NCI-H1694 treated with DMSO at 0.1 percent for 48 hours (cell line): ENCODE results near the gene LCMT1.
"Not testable (repeated sequence)": the region's sequence is repeated elsewhere in the genome, so short reads cannot be mapped to it uniquely, and the experiment has no call there.

Source experiments
- DNase-seq: peaks from one replicate; lab custom pipeline; 2025; lab: John Stamatoyannopoulos, UW

Gene LCMT1

DNA sequence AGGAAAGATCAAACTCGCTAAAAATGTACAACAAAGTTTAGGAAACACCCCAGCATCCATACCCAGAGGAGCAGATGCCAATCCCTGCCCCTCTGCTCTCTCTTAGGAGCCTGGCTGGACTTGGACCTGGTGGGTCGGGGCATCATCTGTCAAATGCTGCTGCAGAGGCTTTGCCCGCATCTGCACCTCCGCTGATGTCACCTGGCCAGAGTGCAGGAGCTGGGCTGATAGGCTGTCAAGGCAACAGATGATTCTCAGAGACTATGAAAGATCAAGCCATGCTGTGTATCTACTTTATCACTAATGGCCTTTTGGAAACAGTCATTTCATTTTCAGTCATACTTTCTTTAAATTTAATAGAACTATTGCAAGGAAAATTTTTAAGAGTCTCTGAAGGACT lies 15.9 kb upstream of the LCMT1 start:
- DNase-seq = no peak

DNA sequence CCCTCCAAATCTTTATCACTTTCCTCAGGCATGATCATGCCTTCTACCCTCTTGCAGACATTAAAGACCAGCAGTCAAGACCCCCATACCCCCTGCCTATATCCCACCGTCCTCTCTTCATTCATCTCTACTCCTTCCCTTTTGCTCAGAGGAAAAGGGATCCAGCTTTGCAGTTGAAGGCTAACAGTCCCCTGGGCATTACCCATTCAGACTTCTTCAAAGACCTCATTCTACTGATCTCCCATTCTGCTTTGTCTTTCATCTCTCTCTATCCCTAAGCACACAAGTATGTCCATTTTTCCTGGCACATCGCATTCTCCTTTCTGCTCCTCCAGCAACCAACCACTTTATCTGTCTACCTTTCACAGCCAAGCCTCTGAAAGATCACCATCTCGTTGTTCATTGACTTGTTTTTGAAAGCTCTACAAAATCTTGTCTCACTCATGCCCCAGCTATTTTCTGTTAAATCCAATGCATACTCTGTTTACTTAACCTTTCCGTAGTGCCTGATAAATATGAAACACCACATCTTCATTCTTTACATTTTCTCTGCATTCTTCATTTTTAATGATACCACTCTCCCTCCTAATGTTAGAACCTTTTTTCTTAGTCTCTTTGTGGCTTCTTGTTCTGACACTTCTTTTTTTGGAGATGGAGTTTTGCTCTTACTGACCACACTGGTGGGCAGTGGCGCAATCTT lies 14.1 kb upstream of the LCMT1 start:
- DNase-seq = no peak

DNA sequence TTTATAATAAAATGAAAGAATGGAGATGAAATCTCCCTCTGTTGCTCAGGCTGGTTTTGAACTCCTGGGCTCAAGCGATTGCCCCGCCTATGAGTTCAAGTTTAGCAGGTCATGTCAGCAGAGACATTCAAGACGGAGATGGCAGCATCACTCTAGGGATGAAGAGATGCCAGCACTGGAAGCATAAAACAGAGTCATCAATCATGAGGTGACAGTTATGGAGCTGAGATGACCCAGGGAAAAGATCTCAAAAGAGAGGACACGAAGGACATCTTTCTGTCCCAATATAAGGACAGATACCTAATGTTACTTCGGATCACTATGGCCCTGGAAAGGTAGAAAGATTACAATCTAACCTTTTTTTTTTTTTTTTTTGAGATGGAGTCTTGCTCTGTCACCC lies 11.0 kb upstream of the LCMT1 start:
- no peak for DNase-seq

DNA sequence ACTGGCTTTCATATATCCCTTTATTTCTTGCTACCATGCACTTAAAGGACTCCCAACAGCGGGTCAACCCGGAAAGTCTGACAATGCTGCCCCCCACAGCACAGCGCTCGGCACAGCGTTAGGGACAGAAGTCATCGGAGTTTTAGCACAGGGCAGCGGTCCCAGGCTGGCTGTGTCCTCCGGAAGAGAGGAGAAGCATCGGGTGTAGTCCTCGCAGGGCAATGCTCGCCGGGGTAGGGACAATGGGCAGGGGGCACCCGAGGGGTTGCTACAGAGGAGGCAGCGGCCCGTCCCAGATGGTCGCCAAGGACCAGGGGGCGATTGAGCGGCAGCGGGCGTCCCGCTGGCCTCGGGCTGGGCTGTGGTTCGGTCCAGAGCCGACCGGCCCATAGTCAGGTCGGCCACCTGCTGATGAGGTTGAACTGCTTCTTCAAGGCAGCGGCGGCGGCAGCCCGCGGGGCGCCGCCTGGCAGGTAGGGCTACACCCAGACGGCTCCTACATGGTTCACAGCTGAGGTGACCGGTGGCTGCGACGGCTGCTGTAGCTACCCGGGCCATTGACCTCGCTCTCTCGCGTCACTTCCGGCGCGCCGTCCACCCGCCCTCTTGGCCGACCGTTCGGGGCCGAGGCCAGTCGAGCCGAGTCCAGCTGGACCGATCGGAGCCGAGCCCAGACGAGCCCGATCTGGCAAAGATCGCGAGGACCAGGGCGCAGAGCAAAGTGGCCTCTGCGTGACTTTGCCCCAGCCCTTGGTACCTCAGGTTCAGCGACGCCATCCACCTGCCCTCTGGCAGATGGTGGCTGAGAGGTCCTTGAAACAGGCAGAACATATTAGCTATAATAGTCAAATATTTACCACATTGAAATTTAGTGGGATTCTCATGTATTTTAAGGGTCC lies 4.7 kb upstream of the LCMT1 start:
- peak; percentile 9 for DNase-seq

DNA sequence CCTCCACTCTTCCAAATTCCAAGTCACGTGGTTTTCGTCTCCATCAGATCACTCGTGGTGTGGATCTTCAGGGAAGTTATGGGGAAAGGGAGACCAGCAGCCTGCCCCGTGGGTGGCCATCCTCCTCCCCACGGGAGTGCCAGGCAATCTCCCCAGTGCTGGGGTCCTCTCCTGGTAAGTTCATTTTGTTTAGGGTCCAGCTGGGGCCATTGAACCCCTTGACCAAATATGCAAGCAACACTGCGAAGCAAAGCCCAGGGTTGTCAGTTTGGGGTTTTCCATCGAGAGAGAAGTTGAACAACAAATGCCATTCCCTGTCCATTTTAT lies 4.1 kb upstream of the LCMT1 start:
- no peak for DNase-seq

DNA sequence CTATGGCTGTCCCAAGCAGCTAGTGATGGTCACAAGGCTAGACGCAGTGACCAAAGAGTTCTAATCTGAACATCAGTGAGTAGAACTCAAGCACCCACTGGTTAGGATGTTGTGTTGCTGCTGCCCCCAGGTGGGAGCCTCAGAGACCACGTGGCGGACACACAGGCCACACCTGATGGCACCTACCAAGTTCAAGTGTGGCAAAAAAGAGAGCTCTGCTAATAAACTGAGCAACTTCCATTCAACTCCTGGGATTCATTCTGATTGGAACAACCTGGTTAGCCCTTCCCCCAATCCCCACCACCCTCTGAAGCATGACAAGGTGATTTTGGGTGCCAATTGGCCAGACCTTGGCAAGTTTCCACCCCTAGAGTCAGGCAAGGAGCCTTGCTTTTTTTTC lies 3.5 kb upstream of the LCMT1 start:
- no peak for DNase-seq

DNA sequence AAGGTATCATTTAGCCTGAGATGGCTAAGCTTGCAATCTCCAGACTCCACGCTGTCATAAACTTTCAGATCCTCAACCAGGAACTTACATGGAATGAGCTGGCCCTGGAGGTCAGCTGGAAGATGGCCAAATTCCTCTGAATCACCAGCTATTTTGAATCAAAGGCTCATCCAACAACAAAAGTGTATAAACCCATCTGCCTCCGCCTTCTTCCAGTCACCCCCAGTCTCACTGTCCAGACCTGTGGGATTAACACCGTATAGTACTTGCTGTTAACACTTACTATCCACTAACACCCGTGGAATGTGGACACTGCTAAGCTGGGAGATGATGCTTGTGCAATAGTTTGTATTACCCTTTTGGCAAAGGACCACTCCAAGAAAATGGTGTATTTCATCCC lies 1.9 kb upstream of the LCMT1 start:
- DNase-seq = no peak

DNA sequence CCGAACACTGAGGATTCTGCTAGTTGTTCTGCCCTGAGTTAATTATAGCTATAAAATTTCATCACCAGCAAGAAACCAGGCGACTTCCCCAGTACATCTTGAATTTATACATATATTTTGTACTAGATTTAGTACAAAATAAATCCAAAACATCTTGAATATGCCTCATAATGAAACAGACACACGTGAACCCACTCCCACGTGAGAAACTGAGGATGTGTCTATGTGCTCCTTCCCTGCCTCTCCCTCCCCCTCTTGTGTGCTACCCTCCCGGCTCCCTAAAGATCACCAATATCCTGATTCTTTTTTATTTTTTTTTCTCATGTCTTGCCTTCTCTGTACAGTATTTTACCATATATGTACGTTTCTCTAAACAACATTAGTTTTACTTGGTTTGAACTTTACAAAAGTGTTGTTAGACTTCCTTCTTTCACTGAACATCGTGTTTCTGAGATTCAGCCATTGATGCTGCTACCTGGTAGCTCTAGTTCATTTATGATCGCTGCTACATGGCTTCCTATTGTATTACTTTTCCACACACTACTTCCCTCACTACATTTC lies 1.1 kb upstream of the LCMT1 start:
- DNase-seq = no peak

DNA sequence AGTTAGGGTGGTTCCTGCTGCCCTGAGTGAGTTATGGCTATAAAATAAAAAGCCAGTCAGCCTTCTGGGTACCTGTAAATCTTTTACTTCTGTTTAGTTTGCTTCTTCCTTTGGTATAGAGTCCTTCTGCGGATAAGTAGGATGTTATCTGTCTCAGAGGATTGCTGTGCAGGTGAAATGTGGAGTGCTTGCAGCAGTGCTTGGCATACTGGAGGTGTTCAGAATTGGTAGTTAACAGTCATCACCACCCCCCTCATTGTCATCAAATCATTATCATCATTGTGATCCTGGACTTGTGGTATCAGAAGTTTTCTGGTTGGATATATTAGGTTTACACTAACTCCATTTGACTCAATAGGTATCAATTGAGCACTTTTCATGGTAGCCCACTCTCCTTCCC lies 2.6 kb downstream of the LCMT1 start:
- no peak for DNase-seq

DNA sequence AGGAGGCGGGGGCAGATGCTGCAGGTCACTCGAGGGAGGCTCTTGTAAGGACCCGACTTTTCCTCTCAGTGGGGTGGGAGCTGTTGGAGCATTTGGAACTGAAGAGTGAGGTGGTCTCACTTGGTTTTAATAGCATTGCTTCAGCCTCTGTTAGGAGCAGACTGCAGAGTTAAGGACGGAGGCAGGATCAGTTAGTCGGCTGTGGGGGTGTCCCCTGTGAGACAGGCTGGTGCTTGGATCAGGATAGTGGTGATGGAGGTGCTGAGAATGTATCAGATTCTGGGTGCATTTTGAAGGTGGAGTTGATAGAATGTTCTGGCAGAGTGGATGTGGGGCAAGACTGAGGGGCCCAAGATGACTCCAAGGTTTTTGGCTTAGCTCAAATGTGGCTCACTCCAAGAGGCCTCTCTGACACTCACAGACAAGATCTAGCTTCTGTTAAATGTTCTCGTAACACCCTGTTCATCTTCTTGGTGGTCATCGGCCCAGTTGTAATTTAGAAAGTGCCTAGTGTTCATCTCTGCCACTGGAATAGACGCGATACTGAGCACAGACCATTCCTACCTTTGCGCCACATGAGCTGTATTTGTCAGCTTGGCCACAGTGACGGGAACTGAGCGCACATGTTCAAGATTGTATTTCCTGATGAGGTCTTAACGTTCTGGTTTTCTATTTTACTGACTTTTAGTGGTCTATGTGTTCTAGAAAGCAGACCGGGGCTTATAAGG lies 7.5 kb downstream of the LCMT1 start:
- DNase-seq = no peak

DNA sequence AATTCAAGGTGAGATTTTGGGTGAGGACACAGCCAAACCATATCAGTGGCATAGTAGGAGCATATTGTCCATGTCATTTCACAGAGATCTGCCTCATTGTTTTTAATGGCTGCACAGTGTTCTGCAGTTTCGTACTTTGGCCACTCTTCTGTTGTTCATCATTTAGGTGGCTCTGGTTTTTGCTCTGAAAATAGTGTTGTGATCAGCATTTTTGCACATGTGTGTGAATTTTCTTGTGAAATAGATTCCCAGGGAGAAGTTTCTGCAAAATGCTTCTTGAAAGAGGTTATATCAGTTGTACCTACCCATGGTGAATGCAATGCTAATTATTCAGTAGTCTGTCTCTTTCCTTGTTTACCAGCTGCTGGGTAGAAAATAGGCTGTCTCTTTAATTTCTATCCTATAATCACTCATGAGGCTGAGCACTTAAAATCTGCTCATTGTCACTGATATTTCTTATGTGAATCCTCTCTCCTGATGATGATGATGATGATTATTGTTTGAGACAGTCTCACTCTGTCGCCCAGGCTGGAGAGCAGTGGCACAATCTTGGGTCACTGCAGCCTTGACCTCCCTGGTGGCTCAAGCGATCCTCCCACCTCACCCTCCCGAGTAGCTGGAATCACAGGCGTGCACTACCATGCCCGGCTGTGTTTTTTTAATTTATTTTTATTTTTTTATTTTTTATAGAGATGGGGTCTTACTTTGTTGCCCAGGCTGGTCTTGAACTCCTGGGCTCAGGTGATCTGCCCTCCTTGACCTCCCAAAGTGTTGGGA lies 10.5 kb downstream of the LCMT1 start:
- DNase-seq = no peak

DNA sequence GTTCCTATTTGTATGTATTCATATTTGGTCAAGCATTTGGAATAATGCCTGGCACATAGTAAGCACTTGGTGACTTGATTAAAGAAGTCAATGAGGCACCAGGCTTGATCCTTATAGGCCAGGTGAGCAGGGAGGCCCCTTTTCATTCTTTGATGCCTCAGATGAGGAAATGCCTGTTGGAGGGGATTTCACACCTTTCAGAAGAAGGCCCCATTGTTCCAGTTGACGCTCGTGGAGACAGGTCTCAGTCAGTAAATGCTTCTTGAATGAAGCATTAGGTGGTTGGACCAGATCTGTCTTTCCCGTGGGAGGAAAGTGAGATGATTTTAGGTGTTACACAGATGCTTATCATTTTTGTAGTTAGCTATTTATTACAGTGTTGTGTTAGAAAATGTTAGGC lies 13.0 kb downstream of the LCMT1 start:
- no peak for DNase-seq

DNA sequence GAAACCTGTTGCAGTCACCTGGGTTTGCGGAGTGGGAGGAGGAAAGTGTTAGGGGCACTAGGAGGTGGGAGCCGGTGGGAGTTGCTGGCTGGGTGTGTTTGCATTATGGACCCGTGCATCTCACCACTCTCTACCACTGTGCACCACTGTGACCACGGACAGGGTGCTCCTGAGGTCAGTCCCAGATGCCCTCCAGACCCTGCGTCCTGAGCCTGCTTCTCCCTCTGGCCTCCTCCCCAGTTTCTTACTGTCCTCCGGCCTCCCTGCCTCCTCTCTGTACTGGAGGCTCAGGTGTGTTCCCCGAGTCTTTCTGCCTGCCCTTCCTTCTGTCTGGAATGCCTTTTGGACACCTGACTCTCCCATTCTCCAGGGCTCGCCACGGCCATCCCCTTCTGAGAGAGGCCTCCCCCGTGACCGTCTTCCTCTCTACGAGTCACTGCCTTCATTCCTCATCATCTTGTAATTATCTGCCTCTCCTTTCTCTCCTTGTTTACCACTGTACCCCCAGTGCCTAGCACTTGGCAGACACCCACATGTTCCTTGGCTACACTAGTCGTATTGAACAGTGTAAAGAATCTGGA lies 14.6 kb downstream of the LCMT1 start:
- DNase-seq = not testable (repeated sequence)

DNA sequence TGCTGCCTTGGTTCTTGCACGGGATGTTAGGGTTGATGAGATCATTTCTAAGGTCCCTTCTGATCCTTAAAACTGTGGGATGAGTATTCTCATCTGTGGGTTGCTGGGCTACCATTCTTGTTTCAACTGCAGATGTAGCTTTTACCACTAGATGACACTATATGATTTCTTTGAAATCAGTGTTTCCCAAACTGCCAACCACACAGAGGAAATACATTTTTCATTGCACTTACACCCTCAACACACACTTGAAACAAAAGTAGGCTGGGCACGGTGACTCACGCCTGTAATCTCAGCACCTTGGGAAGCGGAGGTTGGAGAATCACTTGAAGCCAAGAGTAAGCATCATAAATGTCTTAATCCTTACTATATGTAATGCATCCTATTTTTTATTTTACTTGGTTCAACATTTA lies 15.3 kb downstream of the LCMT1 start:
- peak; percentile 16 for DNase-seq

DNA sequence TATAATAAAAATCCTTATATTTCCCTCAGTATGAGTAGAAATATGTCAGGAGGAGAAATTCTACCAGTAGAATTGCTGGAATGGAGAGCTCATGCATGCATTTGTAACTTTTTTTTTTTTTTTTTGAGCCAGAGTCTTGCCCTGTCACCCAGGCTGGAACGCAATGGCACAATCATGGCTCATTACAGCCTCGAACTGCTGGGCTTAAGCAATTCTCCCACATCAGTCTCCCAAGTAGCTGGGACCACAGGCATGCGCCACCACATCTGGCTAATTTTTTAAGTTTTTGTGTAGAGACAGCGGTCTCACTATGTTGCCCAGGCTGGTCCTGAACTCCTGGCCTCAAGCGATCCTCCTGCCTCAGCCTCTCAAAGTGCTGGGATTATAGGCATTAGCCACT lies 21.2 kb downstream of the LCMT1 start:
- not testable (repeated sequence) for DNase-seq

DNA sequence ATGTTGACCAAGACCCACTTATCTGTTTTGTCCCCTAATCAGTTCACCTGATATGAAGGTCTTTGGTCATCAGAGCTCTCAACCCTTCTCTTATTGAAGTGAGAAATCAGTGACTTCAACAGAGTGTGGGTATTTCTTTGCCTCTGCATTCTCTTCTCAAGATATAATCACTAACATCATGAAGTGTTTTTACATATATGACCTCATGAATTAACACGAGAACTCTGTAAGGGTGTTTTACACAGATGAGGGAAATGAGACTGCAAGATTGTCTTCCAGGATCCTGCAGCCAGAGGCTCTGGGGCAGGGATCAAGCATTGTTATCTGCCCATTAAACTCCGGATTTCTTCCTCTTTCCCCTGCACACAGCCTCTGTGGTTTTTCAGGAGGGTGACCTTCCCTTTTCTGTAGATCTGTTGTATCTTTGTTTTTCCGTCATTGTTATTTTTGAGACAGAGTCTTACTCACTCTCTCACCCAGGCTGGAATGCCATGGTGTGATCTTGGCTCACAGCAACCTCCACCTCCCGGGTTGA lies 22.7 kb downstream of the LCMT1 start:
- DNase-seq = no peak

DNA sequence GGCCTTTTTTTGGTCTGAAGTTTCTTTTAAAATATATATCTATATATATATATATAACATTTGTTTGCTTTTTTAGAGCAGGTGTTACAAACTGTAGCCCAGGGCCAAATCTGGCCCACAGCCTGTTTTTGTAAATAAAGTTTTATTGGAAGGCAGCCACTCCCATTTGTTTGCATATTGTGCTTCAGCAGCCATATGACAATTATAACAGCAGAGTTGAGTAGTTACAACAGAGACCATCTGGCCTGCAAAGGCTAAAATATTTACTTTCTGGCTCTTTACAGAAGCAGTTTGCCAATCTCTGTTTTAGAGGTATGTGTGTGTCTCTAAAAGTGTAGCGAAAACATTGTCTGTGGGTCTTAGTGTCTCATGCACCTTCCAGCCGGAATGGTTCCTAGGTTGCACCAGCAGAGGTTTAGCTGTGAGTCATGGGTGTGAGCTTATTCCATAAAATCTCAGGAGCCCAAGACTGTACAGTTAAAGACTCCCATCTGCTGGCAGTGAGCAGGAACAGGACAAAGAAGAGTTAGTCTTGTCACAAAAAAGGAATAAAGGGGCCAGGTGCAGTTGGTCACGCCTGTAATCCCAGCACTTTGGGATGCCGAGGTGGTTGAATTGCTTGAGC lies 23.8 kb downstream of the LCMT1 start:
- DNase-seq = peak; percentile 59

DNA sequence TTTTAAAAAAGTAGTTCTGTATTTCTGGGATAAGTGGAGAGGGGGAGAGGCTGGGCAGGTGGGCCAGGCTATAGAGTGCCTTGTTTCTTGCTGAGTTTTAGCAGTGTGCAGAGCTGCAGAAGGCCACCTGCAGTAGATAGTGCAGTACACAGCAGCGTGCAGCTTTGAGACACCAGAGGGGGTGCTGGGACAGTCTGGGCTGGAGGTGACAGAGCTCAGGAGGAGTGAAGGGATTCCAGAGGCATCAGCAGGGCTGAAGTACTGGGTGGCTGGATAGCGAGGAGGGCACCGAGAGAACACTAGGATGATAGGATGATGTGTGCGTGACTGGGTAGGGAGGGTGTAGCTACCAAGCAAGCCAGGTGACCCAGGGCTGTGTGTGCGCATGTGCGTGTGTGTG lies 26.6 kb downstream of the LCMT1 start:
- no peak for DNase-seq

DNA sequence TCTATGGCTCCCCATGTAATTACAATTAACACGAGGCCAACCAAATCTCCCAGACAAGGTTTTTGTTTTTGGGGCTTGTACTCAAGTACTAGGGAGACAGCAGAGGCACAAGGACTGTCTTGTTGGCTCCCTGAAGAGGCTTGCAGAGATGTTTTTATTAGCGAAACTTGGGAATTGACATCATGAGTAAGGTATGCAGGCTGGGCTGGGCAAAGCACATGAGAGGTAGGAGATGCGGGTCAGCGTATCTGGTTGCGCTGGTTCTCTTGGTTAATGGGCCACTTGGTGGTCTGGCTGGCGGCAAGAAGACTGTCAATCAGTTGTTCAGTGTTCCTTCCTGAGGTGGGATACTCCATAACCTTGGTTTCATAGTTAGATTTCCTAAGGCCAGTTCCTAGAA lies 28.9 kb downstream of the LCMT1 start:
- DNase-seq = no peak

DNA sequence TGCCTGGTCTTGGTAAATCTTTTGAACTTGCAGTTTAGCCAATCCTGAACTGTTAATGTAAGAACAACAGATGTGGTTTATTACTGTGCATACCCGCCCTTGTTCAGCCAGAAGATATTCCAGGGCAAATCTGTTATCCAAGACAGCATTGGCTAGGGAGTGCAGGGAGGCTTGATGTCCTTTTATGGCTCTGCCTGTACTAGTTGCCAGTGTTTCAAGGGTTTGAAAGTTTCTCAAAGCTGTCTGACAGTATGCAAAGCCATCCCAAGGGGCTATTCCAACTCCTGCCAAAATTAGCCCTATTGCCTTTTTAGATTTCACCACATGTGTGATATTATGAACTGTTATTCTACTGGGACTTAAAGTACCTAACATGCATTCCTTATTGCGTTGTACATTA lies 30.1 kb downstream of the LCMT1 start:
- no peak for DNase-seq

DNA sequence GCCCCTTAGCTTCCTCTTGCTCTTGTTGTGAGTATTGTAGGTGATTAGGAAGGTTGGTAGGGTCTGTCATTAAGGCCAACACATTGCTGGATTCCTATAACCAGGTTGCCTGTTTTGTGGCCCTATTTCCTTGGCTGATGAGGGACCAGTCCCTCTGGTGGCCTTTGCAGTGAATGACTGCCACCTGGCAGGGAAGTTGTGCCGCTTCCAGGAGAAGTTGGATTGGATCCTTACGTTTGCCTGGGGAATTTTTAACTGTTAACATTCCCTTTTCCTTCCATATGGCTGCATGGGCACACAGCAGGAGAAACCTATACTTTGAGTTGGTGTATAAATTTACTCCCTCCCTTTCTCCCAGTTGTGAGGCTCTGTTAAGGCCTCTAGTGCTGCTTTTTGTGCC lies 32.4 kb downstream of the LCMT1 start:
- no peak for DNase-seq
